Stomach (tissue), 4 donors: ENCODE data around the gene ARID5B.

Experiments
- CTCF ChIP-seq, 7 experiments: fragments of 450-650 bp in 4 of 7; fragments of 200-600 bp in 3 of 7; sonication (generic) in 3 of 7; IDR thresholded peaks; one replicate each; pipeline ENCODE4 v1.5.1; 2016 to 2019; ENCODE audit warnings: antibody characterized with exemption in 7 of 7, control low read depth in 2 of 7, mild to moderate bottlenecking in 1 of 7
- POLR2A ChIP-seq, 4 donors: fragments of 450-650 bp; IDR thresholded peaks; one replicate each; pipeline ENCODE4 v1.6.1; 2016; ENCODE audit warnings: antibody characterized with exemption in 4 of 4, control low read depth in 2 of 4, mild to moderate bottlenecking in 1 of 4, moderate library complexity in 1 of 4

- no peak for TF ChIP-seq POLR2A (IDR thresholded peaks at IDR 0.05)
- TF ChIP-seq CTCF (IDR thresholded peaks at IDR 0.05): no peak
These were observed 180.1 kb downstream of the ARID5B start for GRCh38 chr10:62081341-62082270.
